GM12891 (cell line): ENCODE data around the gene HTRA3.

Source experiments
- POLR2A ChIP-seq: IDR thresholded peaks from 2 replicates; pipeline ENCODE4 v1.6.1; 2011; ENCODE audit warnings: low read depth, low read length, control low read depth
- POLR2AphosphoS5 ChIP-seq: IDR thresholded peaks from 2 replicates; pipeline ENCODE4 v1.6.1; 2011; ENCODE audit warnings: low read depth, low read length, control low read depth
- SPI1 ChIP-seq: IDR thresholded peaks from 2 replicates; pipeline ENCODE4 v1.6.1; 2011; ENCODE audit warnings: low read depth, low read length, control low read depth
- TAF1 ChIP-seq: IDR thresholded peaks from 2 replicates; pipeline ENCODE4 v1.6.1; 2011; ENCODE audit warnings: low read depth, low read length, control low read depth

DNA sequence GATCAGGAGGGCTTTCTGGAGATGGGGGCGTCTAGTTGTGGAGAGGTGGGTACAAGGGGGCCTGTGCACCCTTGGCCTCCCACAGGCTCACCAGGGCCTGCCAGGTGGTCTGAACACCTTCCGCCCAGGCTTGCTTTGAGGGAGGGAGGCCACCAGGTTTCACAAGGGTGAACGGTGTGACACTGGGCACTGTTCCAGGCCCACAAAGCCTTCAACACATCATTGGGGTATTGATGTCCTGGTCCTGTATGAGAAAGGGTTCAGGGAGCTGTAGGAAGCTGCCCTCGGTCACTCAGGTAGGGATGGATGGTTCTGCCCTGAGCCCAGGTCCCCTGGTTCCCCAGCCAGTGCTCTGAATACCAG lies 6.0 kb downstream of the HTRA3 start:
- no peak for TF ChIP-seq POLR2AphosphoS5
- TF ChIP-seq POLR2A = no peak
- TF ChIP-seq SPI1 = no peak
- TF ChIP-seq TAF1 = no peak
